Osteocyte (in vitro differentiated cells): ENCODE measurements around the gene HDAC9. TPM values are rescaled to one million over a fixed set of nuclear protein-coding genes. Genes with fewer than 3 reads are reported as not detected.
"Not testable (repeated sequence)": the region's sequence is repeated elsewhere in the genome, so short reads cannot be mapped to it uniquely, and the experiment has no call there.

Experiments
- DNase-seq: peaks from one replicate; pipeline ENCODE4 v3.0.0; 2021; ENCODE audit warnings: mixed read lengths; ENCODE audit not compliant: unreplicated experiment; ENCODE audit errors: extremely low spot score
- H3K27ac Mint-ChIP-seq: one replicate; pipeline ENCODE4 v1.8.0; 2021; ENCODE audit warnings: mild to moderate bottlenecking, mixed read lengths; ENCODE audit not compliant: unreplicated experiment
- H3K27me3 Mint-ChIP-seq: one replicate; pipeline ENCODE4 v1.8.0; 2021; ENCODE audit warnings: mixed read lengths; ENCODE audit not compliant: unreplicated experiment
- H3K36me3 Mint-ChIP-seq: one replicate; pipeline ENCODE4 v1.8.0; 2021; ENCODE audit warnings: mixed read lengths; ENCODE audit not compliant: unreplicated experiment
- H3K4me1 Mint-ChIP-seq: one replicate; pipeline ENCODE4 v1.8.0; 2021; ENCODE audit warnings: mixed read lengths; ENCODE audit not compliant: unreplicated experiment
- H3K4me3 Mint-ChIP-seq: one replicate; pipeline ENCODE4 v1.8.0; 2021; ENCODE audit warnings: mild to moderate bottlenecking, moderate library complexity, mixed read lengths; ENCODE audit not compliant: unreplicated experiment
- H3K9me3 Mint-ChIP-seq: one replicate; pipeline ENCODE4 v1.8.0; 2021; ENCODE audit warnings: mixed read lengths; ENCODE audit not compliant: unreplicated experiment
- total RNA-seq: library from RNA; stranded (reverse); gene quantifications from 2 replicates; pipeline ENCODE4 v1.2.1, GENCODE V29; 2021
- TF ChIP-seq, protein P1 (sequence below): fragments of 200-600 bp; sonication (generic); IDR thresholded peaks from 2 replicates; pipeline ENCODE4 v1.5.0; 2021; ENCODE audit warnings: antibody characterized with exemption, mild to moderate bottlenecking, moderate library complexity

HDAC9 gene
- total RNA-seq, 1 donor from 2014 or later: 0.81 TPM

DNA sequence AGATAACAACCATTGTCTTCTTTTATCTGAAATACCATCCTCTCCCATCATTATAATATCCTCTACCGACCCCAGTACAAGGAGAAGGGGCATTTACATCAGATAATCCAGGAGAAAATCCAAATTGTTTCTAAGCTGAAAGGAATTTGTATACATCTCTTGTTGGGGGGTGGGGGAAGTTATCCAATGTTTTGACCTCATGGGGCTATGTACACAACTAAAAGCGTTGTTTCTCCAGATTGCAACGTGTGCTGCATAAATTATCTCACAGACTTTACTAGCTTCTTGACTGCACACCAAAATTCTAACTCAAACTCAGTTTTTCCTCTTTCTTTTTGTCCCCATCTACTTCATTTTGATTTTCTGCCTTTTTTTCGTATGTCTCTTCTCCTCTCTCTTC lies 465.2 kb downstream of the HDAC9 start:
- DNase-seq: no peak

DNA sequence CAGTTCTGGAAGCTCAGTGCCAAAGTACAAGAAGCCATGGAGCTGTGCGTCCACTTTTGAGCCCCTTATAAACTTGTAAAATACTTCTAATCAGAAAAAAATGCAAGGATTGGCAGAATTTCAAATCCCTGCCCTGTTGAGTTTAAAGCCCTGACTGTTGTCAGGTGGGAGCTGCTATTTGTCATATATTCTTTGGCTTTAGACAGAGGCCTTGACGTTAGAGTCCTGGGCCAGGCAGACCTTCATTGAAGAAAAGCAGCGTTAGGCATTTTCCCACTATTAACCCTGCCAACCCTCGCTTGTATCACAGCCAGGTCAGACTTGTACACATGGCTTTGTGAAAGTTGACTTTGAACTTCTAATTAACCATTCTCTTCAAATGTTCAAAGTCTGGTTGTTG lies 466.5 kb downstream of the HDAC9 start:
- H3K4me1 Mint-ChIP-seq: peaks cover 9% of the 10 kb centered on the region
- TF ChIP-seq, protein P1, sequence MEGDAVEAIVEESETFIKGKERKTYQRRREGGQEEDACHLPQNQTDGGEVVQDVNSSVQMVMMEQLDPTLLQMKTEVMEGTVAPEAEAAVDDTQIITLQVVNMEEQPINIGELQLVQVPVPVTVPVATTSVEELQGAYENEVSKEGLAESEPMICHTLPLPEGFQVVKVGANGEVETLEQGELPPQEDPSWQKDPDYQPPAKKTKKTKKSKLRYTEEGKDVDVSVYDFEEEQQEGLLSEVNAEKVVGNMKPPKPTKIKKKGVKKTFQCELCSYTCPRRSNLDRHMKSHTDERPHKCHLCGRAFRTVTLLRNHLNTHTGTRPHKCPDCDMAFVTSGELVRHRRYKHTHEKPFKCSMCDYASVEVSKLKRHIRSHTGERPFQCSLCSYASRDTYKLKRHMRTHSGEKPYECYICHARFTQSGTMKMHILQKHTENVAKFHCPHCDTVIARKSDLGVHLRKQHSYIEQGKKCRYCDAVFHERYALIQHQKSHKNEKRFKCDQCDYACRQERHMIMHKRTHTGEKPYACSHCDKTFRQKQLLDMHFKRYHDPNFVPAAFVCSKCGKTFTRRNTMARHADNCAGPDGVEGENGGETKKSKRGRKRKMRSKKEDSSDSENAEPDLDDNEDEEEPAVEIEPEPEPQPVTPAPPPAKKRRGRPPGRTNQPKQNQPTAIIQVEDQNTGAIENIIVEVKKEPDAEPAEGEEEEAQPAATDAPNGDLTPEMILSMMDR: no peak
- peaks cover 7% of the 10 kb centered on the region for H3K9me3 Mint-ChIP-seq
- no peak overlapping the region for H3K4me3 Mint-ChIP-seq
- no peak overlapping the region for H3K27ac Mint-ChIP-seq
- H3K36me3 Mint-ChIP-seq: peaks cover 15% of the 10 kb centered on the region
- DNase-seq: no peak
- H3K27me3 Mint-ChIP-seq: no peaks in the 10 kb centered on the region

More for the DNA sequence above, 465.2 kb downstream of the HDAC9 start:
- H3K27ac Mint-ChIP-seq: no peak overlapping the region
- H3K27me3 Mint-ChIP-seq: no peaks in the 10 kb centered on the region
- peaks cover 7% of the 10 kb centered on the region for H3K9me3 Mint-ChIP-seq
- TF ChIP-seq, protein P1: no peak
- no peak overlapping the region for H3K4me3 Mint-ChIP-seq
- H3K4me1 Mint-ChIP-seq: peaks cover 9% of the 10 kb centered on the region
- H3K36me3 Mint-ChIP-seq: peaks cover 8% of the 10 kb centered on the region

DNA sequence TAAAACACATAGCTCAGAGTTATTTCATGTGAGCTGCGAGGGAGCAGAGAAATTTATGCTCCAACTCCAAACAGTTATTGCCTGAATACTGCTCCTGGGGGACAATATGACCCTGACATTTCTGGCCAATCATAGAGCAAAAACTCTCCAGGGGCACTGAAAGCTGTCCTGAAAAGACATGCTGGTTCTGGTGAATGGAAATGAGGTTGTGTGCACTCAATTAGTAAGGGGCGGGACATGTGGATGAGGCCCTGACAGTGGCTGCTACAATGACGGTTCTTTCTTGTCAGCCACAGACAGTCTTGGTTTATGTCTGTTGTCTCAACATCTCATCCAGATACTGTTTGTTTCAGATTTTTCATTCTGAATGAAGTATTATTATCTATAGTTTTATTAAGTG lies 470.1 kb downstream of the HDAC9 start:
- peaks cover 7% of the 10 kb centered on the region for H3K4me1 Mint-ChIP-seq
- TF ChIP-seq, protein P1: no peak
- no peak for DNase-seq
- H3K36me3 Mint-ChIP-seq: peaks cover 20% of the 10 kb centered on the region
- H3K4me3 Mint-ChIP-seq: no peak overlapping the region
- H3K9me3 Mint-ChIP-seq: peaks cover 13% of the 10 kb centered on the region
- H3K27ac Mint-ChIP-seq: no peak overlapping the region
- no peaks in the 10 kb centered on the region for H3K27me3 Mint-ChIP-seq

DNA sequence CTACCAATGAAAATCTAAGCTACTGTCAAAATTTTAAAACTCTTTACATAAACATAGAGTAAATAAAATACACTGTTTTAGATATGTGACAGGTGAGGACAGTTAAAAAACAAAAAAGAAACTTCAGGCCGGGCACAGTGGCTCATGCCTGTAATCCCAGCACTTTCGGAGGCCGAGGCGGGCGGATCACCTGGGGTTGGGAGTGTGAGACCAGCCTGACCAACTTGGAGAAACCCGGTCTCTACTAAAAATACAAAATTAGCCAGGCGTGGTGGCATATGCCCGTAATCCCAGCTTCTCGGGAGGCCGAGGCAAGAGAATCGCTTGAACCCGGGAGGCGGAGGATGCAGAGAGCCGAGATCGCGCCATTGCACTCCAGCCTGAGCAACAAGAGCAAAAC lies 472.2 kb downstream of the HDAC9 start:
- peaks cover 13% of the 10 kb centered on the region for H3K4me1 Mint-ChIP-seq
- H3K4me3 Mint-ChIP-seq: not testable (repeated sequence)

DNA sequence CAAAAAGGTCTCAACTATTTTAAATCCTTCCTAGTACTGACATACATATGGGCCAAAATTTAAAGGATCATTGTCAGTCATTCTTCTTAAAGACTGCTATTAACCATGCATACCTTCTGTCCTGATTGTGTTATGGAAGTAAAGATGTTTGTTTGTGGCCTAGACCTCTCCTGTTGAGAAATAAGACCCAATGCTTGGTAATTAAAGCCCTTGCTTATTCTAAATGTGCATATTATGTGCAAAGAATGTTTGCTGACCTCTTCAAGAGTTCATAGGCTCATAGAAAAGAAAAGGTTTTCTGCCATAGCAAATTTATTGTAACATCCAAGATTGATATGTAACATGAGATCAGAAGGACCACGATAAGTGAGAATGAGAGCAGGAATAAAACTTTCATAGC lies 476.3 kb downstream of the HDAC9 start:
- no peak overlapping the region for H3K4me3 Mint-ChIP-seq
- TF ChIP-seq, protein P1: no peak
- H3K36me3 Mint-ChIP-seq: peaks cover 5% of the 10 kb centered on the region

More for the DNA sequence above, 472.2 kb downstream of the HDAC9 start:
- H3K27ac Mint-ChIP-seq, DNase-seq, H3K27me3 Mint-ChIP-seq: not testable (repeated sequence)
- Mint-ChIP-seq H3K36me3 (peaks cover 20% of the 10 kb centered on the region), H3K9me3 (peaks cover 13% of the 10 kb centered on the region)

DNA sequence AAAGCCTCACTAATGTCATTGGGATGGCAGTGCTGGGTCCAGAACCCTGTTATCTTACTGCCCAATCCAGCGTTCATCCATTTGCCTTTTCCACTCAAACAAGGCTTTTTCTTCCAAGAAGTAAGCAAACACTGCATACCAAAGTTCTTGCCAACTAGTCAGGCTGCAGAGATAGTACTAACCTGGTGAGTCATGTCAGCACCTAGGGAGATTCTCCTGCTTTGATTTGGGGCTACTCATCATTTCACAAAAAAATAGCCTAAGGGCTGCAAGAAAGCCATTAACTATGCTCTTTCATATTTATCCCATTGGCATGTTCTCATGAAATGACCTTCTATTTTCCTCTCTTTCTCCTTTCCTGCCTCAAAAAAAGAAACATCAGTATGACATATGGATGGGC lies 479.3 kb downstream of the HDAC9 start:
- Mint-ChIP-seq H3K27ac (peak overlapping the region; percentile 77), H3K4me3 (peak overlapping the region; percentile 12), H3K9me3 (peaks cover 9% of the 10 kb centered on the region), H3K36me3 (no peaks in the 10 kb centered on the region), H3K4me1 (peaks cover 65% of the 10 kb centered on the region), H3K27me3 (no peaks in the 10 kb centered on the region)
- TF ChIP-seq, protein P1: no peak
- DNase-seq: no peak

More for the DNA sequence above, 476.3 kb downstream of the HDAC9 start:
- no peak for DNase-seq
- Mint-ChIP-seq H3K27me3 (no peaks in the 10 kb centered on the region), H3K27ac (no peak overlapping the region), H3K9me3 (peaks cover 13% of the 10 kb centered on the region), H3K4me1 (peaks cover 47% of the 10 kb centered on the region)
